Measurements from ENCODE around the gene SLC22A2.

- TF ChIP-seq, protein P1, sequence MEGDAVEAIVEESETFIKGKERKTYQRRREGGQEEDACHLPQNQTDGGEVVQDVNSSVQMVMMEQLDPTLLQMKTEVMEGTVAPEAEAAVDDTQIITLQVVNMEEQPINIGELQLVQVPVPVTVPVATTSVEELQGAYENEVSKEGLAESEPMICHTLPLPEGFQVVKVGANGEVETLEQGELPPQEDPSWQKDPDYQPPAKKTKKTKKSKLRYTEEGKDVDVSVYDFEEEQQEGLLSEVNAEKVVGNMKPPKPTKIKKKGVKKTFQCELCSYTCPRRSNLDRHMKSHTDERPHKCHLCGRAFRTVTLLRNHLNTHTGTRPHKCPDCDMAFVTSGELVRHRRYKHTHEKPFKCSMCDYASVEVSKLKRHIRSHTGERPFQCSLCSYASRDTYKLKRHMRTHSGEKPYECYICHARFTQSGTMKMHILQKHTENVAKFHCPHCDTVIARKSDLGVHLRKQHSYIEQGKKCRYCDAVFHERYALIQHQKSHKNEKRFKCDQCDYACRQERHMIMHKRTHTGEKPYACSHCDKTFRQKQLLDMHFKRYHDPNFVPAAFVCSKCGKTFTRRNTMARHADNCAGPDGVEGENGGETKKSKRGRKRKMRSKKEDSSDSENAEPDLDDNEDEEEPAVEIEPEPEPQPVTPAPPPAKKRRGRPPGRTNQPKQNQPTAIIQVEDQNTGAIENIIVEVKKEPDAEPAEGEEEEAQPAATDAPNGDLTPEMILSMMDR (IDR thresholded peaks at IDR 0.05): no peak
- no peak for TF ChIP-seq POLR2A (IDR thresholded peaks at IDR 0.05)
Observed at GRCh38 chr6:160299559-160299958, 40.9 kb upstream of the SLC22A2 start.
